GM12878 (cell line): ENCODE measurements around the gene RERE. TPM values are rescaled to one million over a fixed set of nuclear protein-coding genes. Genes with fewer than 3 reads are reported as not detected.

Experiments
- ATAC-seq: fragments of 200-7000 bp; cut with Tn5 transposase; 3 replicates; pipeline ENCODE4 v1.9.1; 2020; ENCODE audit warnings: mild to moderate bottlenecking, moderate library complexity
- BruUV-seq: library from RNA; stranded (reverse); fragments of 400-500 nt; replicated peaks from 2 replicates; lab custom pipeline; 2021; lab: Mats Ljungman, UMichigan
- CTCF ChIA-PET: fragments of 300-600 bp; sonication (Branson Sonifier 250); formaldehyde crosslinking; extraction: SDS; loops from one replicate; lab custom pipeline; 2021; ENCODE audit warnings: inconsistent platforms; lab: Yijun Ruan, JAX
- POLR2A ChIA-PET: fragments of 350-600 bp; formaldehyde crosslinking; extraction: SDS; loops from one replicate; lab custom pipeline; 2021; ENCODE audit warnings: inconsistent platforms; lab: Charles Lee
- RAD21 ChIA-PET: fragments of 300-600 bp; sonication (Branson Sonifier 250); formaldehyde crosslinking; loops from one replicate; lab custom pipeline; 2023; ENCODE audit warnings: antibody characterized with exemption; ENCODE audit not compliant: unreplicated experiment; lab: Charles Lee
- SMC1A ChIA-PET: fragments of 300-600 bp; sonication (Branson Sonifier 250); formaldehyde crosslinking; loops from one replicate; lab custom pipeline; 2023; ENCODE audit not compliant: unreplicated experiment, uncharacterized antibody; lab: Charles Lee
- DNase-seq: peaks from one replicate; pipeline ENCODE4 v3.0.0-alpha.2; 2011; ENCODE audit warnings: low read depth, low spot score
- FAIRE-seq: peaks from 3 replicates; lab custom pipeline; 2011; peaks lifted over from hg19 to GRCh38; lab: Jason Lieb, UNC
- H2AFZ ChIP-seq: 2 replicates; pipeline ENCODE4 v1.6.0; 2011; ENCODE audit warnings: low read depth, low read length, control low read depth; ENCODE audit not compliant: control insufficient read depth
- H3K27ac ChIP-seq: 2 replicates; pipeline ENCODE4 v1.5.1; 2011; ENCODE audit warnings: control low read depth; ENCODE audit not compliant: control insufficient read depth, insufficient read depth
- H3K27me3 ChIP-seq, 2 experiments: replicated peaks in 1 of 2; 2 replicates each; pipeline versions ENCODE4 v1.6.0 to v1.6.1; 2011; ENCODE audit warnings: low read length in 1 of 2; ENCODE audit not compliant: control insufficient read depth in 2 of 2, insufficient read depth in 2 of 2
- H3K36me3 ChIP-seq, 2 experiments: 2 replicates each; pipeline ENCODE4 v1.5.1; 2011; ENCODE audit warnings: low read length in 1 of 2; ENCODE audit not compliant: control insufficient read depth in 2 of 2, insufficient read depth in 2 of 2
- H3K4me1 ChIP-seq: 2 replicates; pipeline ENCODE4 v1.6.1; 2011; ENCODE audit warnings: mild to moderate bottlenecking, low read length, moderate library complexity, mixed read lengths; ENCODE audit not compliant: control insufficient read depth, insufficient read depth
- H3K4me2 ChIP-seq: 2 replicates; pipeline ENCODE4 v1.6.0; 2011; ENCODE audit warnings: control low read depth; ENCODE audit not compliant: control insufficient read depth, insufficient read depth
- H3K4me3 ChIP-seq: fragments of 200-600 bp; sonication (generic); 2 replicates; pipeline ENCODE4 v1.5.1; 2016
- H3K79me2 ChIP-seq: 2 replicates; pipeline ENCODE4 v1.6.0; 2011; ENCODE audit warnings: low read length; ENCODE audit not compliant: control insufficient read depth, insufficient read depth
- H3K9ac ChIP-seq: 2 replicates; pipeline ENCODE4 v1.8.0; 2011; ENCODE audit warnings: low read length, control low read depth, mixed read lengths; ENCODE audit not compliant: control insufficient read depth, insufficient read depth
- H3K9me3 ChIP-seq: replicated peaks from 3 replicates; pipeline ENCODE4 v1.5.1; 2011; ENCODE audit warnings: mild to moderate bottlenecking, low read length; ENCODE audit not compliant: control insufficient read depth, insufficient read depth
- H4K20me1 ChIP-seq: 2 replicates; pipeline ENCODE4 v1.6.0; 2011; ENCODE audit not compliant: control insufficient read depth, insufficient read depth
- CHD1 ChIP-seq: IDR thresholded peaks from 2 replicates; pipeline ENCODE4 v1.6.1; 2012; ENCODE audit warnings: low read depth, low read length, improper control_type of control experiment
- CUX1 ChIP-seq: IDR thresholded peaks from 2 replicates; pipeline ENCODE4 v1.6.1; 2012; ENCODE audit warnings: improper control_type of control experiment, low read depth, low read length; ENCODE audit not compliant: insufficient replicate concordance
- E2F4 ChIP-seq: IDR thresholded peaks from 2 replicates; pipeline ENCODE4 v1.6.1; 2012; ENCODE audit warnings: low read depth, low read length, improper control_type of control experiment
- HDGF ChIP-seq: fragments of 450-650 bp; IDR thresholded peaks from 2 replicates; pipeline ENCODE4 v1.6.1; 2016; ENCODE audit warnings: antibody characterized with exemption
- IKZF1 ChIP-seq: fragments of 450-650 bp; conservative IDR thresholded peaks from 2 replicates; pipeline ENCODE4 v1.6.1; 2017; ENCODE audit warnings: antibody characterized with exemption, mild to moderate bottlenecking
- IKZF2 ChIP-seq, 2 experiments: fragments of 450-650 bp; IDR thresholded peaks; 2 replicates each; pipeline ENCODE4 v1.6.1; 2017; ENCODE audit warnings: mild to moderate bottlenecking in 2 of 2, moderate library complexity in 2 of 2
- NFYA ChIP-seq: IDR thresholded peaks from 2 replicates; pipeline ENCODE4 v1.6.1; 2011; ENCODE audit warnings: low read depth, mild to moderate bottlenecking, low read length, improper control_type of control experiment, borderline replicate concordance
- POU2F2 ChIP-seq: IDR thresholded peaks from 3 replicates; pipeline ENCODE4 v1.6.1; 2011; ENCODE audit warnings: low read depth, mild to moderate bottlenecking, low read length, borderline replicate concordance
- PRDM15 ChIP-seq: fragments of 450-650 bp; formaldehyde crosslinking; IDR thresholded peaks from 2 replicates; pipeline ENCODE4 v1.4.0; 2020; ENCODE audit warnings: mild to moderate bottlenecking, moderate library complexity
- RAD51 ChIP-seq: fragments of 450-650 bp; IDR thresholded peaks from 2 replicates; pipeline ENCODE4 v1.6.1; 2016; ENCODE audit warnings: moderate library complexity, mild to moderate bottlenecking, inconsistent platforms
- SMARCA5 ChIP-seq: fragments of 450-650 bp; IDR thresholded peaks from 2 replicates; pipeline ENCODE4 v1.6.1; 2017; ENCODE audit warnings: mild to moderate bottlenecking
- STAT3 ChIP-seq: IDR thresholded peaks from 2 replicates; pipeline ENCODE4 v1.6.1; 2011; ENCODE audit warnings: low read depth, low read length, improper control_type of control experiment
- WGBS: methylation state at CpG from one replicate; pipeline ENCODE4 v1.1.6; 2016; ENCODE audit warnings: low lambda C conversion rate; ENCODE audit not compliant: insufficient replicate concordance, insufficient coverage; ENCODE audit errors: missing lambda C conversion rate; 5-methylcytosine and 5-hydroxymethylcytosine counted together
- in situ Hi-C: fragments of 300-500 bp; cut with MboI; formaldehyde crosslinking; loops from 9 replicates; pipeline ENCODE4 v1.14.3; 2018; ENCODE audit warnings: mixed read lengths
- intact Hi-C: fragments of 100-400 bp; cut with micrococcal nuclease; formaldehyde crosslinking; loops from one replicate; pipeline ENCODE4 v1.14.2; 2022; ENCODE audit not compliant: unreplicated experiment
- polyA plus RNA-seq, 11 experiments: library from polyadenylated mRNA; depleted of rRNA in 4 of 11; unstranded in 6 of 11; stranded (reverse) in 5 of 11; fragments of >200 nt; fragmentation: Nextera tagmentation in 4 of 11; fragmentation: Illumina TruSeq in 1 of 11; extraction: Ambion mirVana in 4 of 11; extraction: Trizol in 1 of 11; gene quantifications; 1 replicate in 1 of 11; 2 replicates in 10 of 11; pipeline versions ENCODE4 v1.2.1 to v1.2.3, GENCODE V29; 2011 to 2016; ENCODE audit warnings: inconsistent platforms in 2 of 11, missing spikeins in 2 of 11, low read depth in 1 of 11
- total RNA-seq, 4 experiments: library from RNA; depleted of rRNA in 3 of 4; stranded (reverse); fragments of >200 nt in 3 of 4; fragmentation: Illumina TruSeq in 1 of 4; extraction: Trizol in 1 of 4; gene quantifications; 2 replicates each; pipeline versions ENCODE4 v1.2.1 to v1.2.3, GENCODE V29; 2013 to 2021

The RERE gene
- total and polyA plus RNA-seq, 10 of the 15 experiments (the other 5 are each of a cell fraction or from before 2014, with no cell fraction given) = 5.2 to 60.5 (median 20.2) TPM

- WGBS = 67% methylated on average over 3 of the region's 3 CpGs
- SMC1A ChIA-PET = interaction anchor here (1.0 to 1.2 kb wide), 2 partner anchors 38 to 39 kb away, joined by 3 to 4 read pairs; no protein-coding TSS in a partner anchor
- intact Hi-C loops (no loop called here), in situ Hi-C loops (no loop called here)
- Histone ChIP-seq H4K20me1 (no peaks in the 10 kb centered on the region), H3K79me2 (peaks cover 23% of the 10 kb centered on the region), H3K4me3 (no peak overlapping the region), H3K9me3 (no peaks in the 10 kb centered on the region; the same call in 2 of the 3 replicates), H3K4me1 (peaks cover 29% of the 10 kb centered on the region), H3K36me3 (no peaks in the 10 kb centered on the region), H3K27ac (peak overlapping the region; percentile 93), H3K4me2 (peak overlapping the region; percentile 86), H3K27me3 (no peaks in the 10 kb centered on the region), H3K9ac (no peak overlapping the region), H2AFZ (peak overlapping the region; percentile 3; the same call in 1 of the 2 replicates)
- RAD21 ChIA-PET = no interaction called here
- POLR2A ChIA-PET = no interaction called here
- TF ChIP-seq IKZF2 (IDR thresholded peaks at IDR 0.05) = no peak
- TF ChIP-seq NFYA = no peak
- TF ChIP-seq CUX1 = no peak
- no peak for TF ChIP-seq POU2F2
- TF ChIP-seq SMARCA5 = no peak
- TF ChIP-seq CHD1 = no peak
- no peak for TF ChIP-seq IKZF1
- no peak for TF ChIP-seq E2F4
- TF ChIP-seq HDGF = no peak
- TF ChIP-seq RAD51 = no peak
- no peak for TF ChIP-seq PRDM15 (CRISPR knock-in tag)
- TF ChIP-seq STAT3 = no peak
- DNase-seq = no peak
- ATAC-seq = no peak
- FAIRE-seq = no peak
- BruUV-seq = no TSS peak
- CTCF ChIA-PET = interaction anchor here (1.0 kb wide), 1 partner anchor 10 kb away, joined by 5 read pairs; no protein-coding TSS in a partner anchor
Measured at GRCh38 chr1:8765198-8765597, 52.2 kb downstream of the RERE start.
